HEK293T (cell line): ENCODE measurements around the gene LRG1.

Source experiments
- ARNT ChIP-seq: fragments of 450-650 bp; IDR thresholded peaks from 2 replicates; pipeline ENCODE4 v1.6.1; 2017; ENCODE audit warnings: mild to moderate bottlenecking
- BHLHE40 ChIP-seq: fragments of 450-650 bp; IDR thresholded peaks from 2 replicates; pipeline ENCODE4 v1.6.1; 2016; ENCODE audit warnings: mild to moderate bottlenecking, moderate library complexity, borderline replicate concordance
- ELF4 ChIP-seq: fragments of 450-650 bp; IDR thresholded peaks from 2 replicates; pipeline ENCODE4 v1.6.1; 2017; ENCODE audit warnings: antibody characterized with exemption
- FOXA1 ChIP-seq: fragments of 450-650 bp; IDR thresholded peaks from 2 replicates; pipeline ENCODE4 v1.6.1; 2016; ENCODE audit warnings: mild to moderate bottlenecking
- FOXK2 ChIP-seq: fragments of 450-650 bp; IDR thresholded peaks from 2 replicates; pipeline ENCODE4 v1.6.1; 2016; ENCODE audit warnings: mild to moderate bottlenecking
- FOXM1 ChIP-seq: fragments of 450-650 bp; IDR thresholded peaks from 2 replicates; pipeline ENCODE4 v1.6.1; 2017; ENCODE audit warnings: mild to moderate bottlenecking, borderline replicate concordance
- HDGF ChIP-seq: fragments of 450-650 bp; IDR thresholded peaks from 2 replicates; pipeline ENCODE4 v1.6.1; 2017; ENCODE audit warnings: antibody characterized with exemption, borderline replicate concordance
- L3MBTL2 ChIP-seq: fragments of 450-650 bp; conservative IDR thresholded peaks from 2 replicates; pipeline ENCODE4 v1.6.1; 2016; ENCODE audit warnings: mild to moderate bottlenecking
- LEF1 ChIP-seq: fragments of 450-650 bp; IDR thresholded peaks from 2 replicates; pipeline ENCODE4 v1.6.1; 2017; ENCODE audit warnings: mild to moderate bottlenecking, borderline replicate concordance
- PKNOX1 ChIP-seq: fragments of 450-650 bp; IDR thresholded peaks from 2 replicates; pipeline ENCODE4 v1.6.1; 2016
- SP1 ChIP-seq: fragments of 450-650 bp; IDR thresholded peaks from 2 replicates; pipeline ENCODE4 v1.6.1; 2017

- TF ChIP-seq FOXM1 (no peak), L3MBTL2 (no peak), ELF4 (no peak), HDGF (no peak), SP1 (no peak), FOXA1 (no peak), PKNOX1 (no peak), LEF1 (no peak), BHLHE40 (no peak), FOXK2 (no peak), ARNT (no peak)
Observed at GRCh38 chr19:4557144-4557970, 17.5 kb upstream of the LRG1 start.
